GM23338 (cell line): Measurements from ENCODE around the gene CCR6. TPM values are rescaled to one million over a fixed set of nuclear protein-coding genes. Genes with fewer than 3 reads are reported as not detected.

Experiments used
- ATAC-seq: fragments of 200-7000 bp; cut with Tn5 transposase; 3 replicates; pipeline ENCODE4 v1.9.1; 2020
- DNase-seq: peaks from one replicate; pipeline ENCODE4 v3.0.0-alpha.2; 2015; ENCODE audit warnings: low spot score
- H2AFZ ChIP-seq: fragments of 200-600 bp; sonication (generic); 2 replicates; pipeline ENCODE4 v1.8.0; 2016; ENCODE audit warnings: antibody characterized with exemption, mild to moderate bottlenecking, moderate library complexity
- H3F3A ChIP-seq: fragments of 200-600 bp; sonication (generic); replicated peaks from 2 replicates; pipeline ENCODE4 v1.8.0; 2017; ENCODE audit warnings: antibody characterized with exemption, mixed run types, low read depth
- H3K27ac ChIP-seq: fragments of 200-600 bp; sonication (generic); 2 replicates; pipeline ENCODE4 v1.6.1; 2016; ENCODE audit warnings: low read depth
- H3K27me3 ChIP-seq: fragments of 200-600 bp; sonication (generic); 2 replicates; pipeline ENCODE4 v1.8.0; 2016; ENCODE audit warnings: mild to moderate bottlenecking, mixed run types, moderate library complexity; ENCODE audit not compliant: insufficient read depth
- H3K36me3 ChIP-seq: fragments of 200-600 bp; sonication (generic); 2 replicates; pipeline ENCODE4 v1.8.0; 2016; ENCODE audit warnings: mild to moderate bottlenecking; ENCODE audit not compliant: insufficient read depth
- H3K4me1 ChIP-seq: fragments of 200-600 bp; sonication (generic); 2 replicates; pipeline ENCODE4 v1.8.0; 2016; ENCODE audit warnings: mild to moderate bottlenecking, moderate library complexity; ENCODE audit not compliant: insufficient read depth
- H3K4me2 ChIP-seq: fragments of 200-600 bp; sonication (generic); 2 replicates; pipeline ENCODE4 v1.7.1; 2017; ENCODE audit warnings: mixed run types
- H3K4me3 ChIP-seq: fragments of 200-600 bp; sonication (generic); 2 replicates; pipeline ENCODE4 v1.6.1; 2016; ENCODE audit warnings: mixed run types
- H3K79me2 ChIP-seq: fragments of 200-600 bp; sonication (generic); replicated peaks from 2 replicates; pipeline ENCODE4 v1.8.0; 2017; ENCODE audit warnings: mild to moderate bottlenecking; ENCODE audit not compliant: insufficient read depth
- H3K9me2 ChIP-seq: fragments of 200-600 bp; sonication (generic); 2 replicates; pipeline ENCODE4 v1.8.0; 2017; ENCODE audit not compliant: insufficient read depth
- H4K20me1 ChIP-seq: fragments of 200-600 bp; sonication (generic); replicated peaks from 2 replicates; pipeline ENCODE4 v1.8.0; 2017; ENCODE audit warnings: mild to moderate bottlenecking; ENCODE audit not compliant: insufficient read depth
- H3K27ac Mint-ChIP-seq: 2 replicates; pipeline ENCODE4 v1.8.0; 2020; ENCODE audit warnings: inconsistent platforms, mild to moderate bottlenecking, moderate library complexity, mixed read lengths
- H3K27me3 Mint-ChIP-seq: 3 replicates; pipeline ENCODE4 v1.8.0; 2022; ENCODE audit warnings: low read depth, mild to moderate bottlenecking, moderate library complexity, mixed read lengths, inconsistent platforms; ENCODE audit not compliant: insufficient read depth, poor library complexity
- H3K36me3 Mint-ChIP-seq: 3 replicates; pipeline ENCODE4 v1.8.0; 2021; ENCODE audit warnings: low read depth, mild to moderate bottlenecking, inconsistent platforms, moderate library complexity, mixed read lengths
- H3K4me1 Mint-ChIP-seq: 3 replicates; pipeline ENCODE4 v1.8.0; 2020; ENCODE audit warnings: mild to moderate bottlenecking, inconsistent platforms, mixed read lengths
- H3K4me3 Mint-ChIP-seq: 3 replicates; pipeline ENCODE4 v1.8.0; 2021; ENCODE audit warnings: moderate library complexity, mild to moderate bottlenecking, inconsistent platforms, mixed read lengths
- H3K9me3 Mint-ChIP-seq: 3 replicates; pipeline ENCODE4 v1.8.0; 2020; ENCODE audit warnings: moderate library complexity, mild to moderate bottlenecking, inconsistent platforms, mixed read lengths
- EZH2 ChIP-seq: fragments of 200-600 bp; sonication (generic); IDR thresholded peaks from one replicate; pipeline ENCODE4 v1.8.0; 2017; ENCODE audit warnings: antibody characterized with exemption, mild to moderate bottlenecking, low read depth; ENCODE audit not compliant: unreplicated experiment
- JUNB ChIP-seq: IDR thresholded peaks from one replicate; pipeline ENCODE4 v1.6.1; 2016; ENCODE audit warnings: antibody characterized with exemption; ENCODE audit not compliant: unreplicated experiment
- STAT1 ChIP-seq: IDR thresholded peaks from one replicate; pipeline ENCODE4 v1.6.1; 2016; ENCODE audit warnings: antibody characterized with exemption; ENCODE audit not compliant: unreplicated experiment
- ZNF331 ChIP-seq: fragments of 250-450 bp; sonication (Bioruptor Pico); IDR thresholded peaks from 2 replicates; pipeline ENCODE4 v1.5.0; 2020; ENCODE audit warnings: low read depth, mild to moderate bottlenecking, moderate library complexity
- polyA plus RNA-seq: library from polyadenylated mRNA; unstranded; fragments of >200 nt; fragmentation: Nextera tagmentation; extraction: Ambion mirVana; gene quantifications from 2 replicates; pipeline ENCODE4 v1.2.1, GENCODE V29; 2016
- total RNA-seq: library from RNA; depleted of rRNA; stranded (reverse); fragments of >200 nt; shearing (Covaris generic); gene quantifications from 2 replicates; pipeline ENCODE4 v1.2.3, GENCODE V29; 2014
- TF ChIP-seq, protein P1 (sequence below): fragments of 250-450 bp; sonication (Bioruptor Pico); IDR thresholded peaks from 2 replicates; pipeline ENCODE4 v1.5.0; 2020; ENCODE audit warnings: mild to moderate bottlenecking, moderate library complexity
- TF ChIP-seq, protein P2 (sequence below): IDR thresholded peaks from 2 replicates; pipeline ENCODE4 v1.6.1; 2016; ENCODE audit warnings: antibody characterized with exemption

Gene CCR6
- total and polyA plus RNA-seq, 2 experiments from 2014 or later, result not detected

DNA sequence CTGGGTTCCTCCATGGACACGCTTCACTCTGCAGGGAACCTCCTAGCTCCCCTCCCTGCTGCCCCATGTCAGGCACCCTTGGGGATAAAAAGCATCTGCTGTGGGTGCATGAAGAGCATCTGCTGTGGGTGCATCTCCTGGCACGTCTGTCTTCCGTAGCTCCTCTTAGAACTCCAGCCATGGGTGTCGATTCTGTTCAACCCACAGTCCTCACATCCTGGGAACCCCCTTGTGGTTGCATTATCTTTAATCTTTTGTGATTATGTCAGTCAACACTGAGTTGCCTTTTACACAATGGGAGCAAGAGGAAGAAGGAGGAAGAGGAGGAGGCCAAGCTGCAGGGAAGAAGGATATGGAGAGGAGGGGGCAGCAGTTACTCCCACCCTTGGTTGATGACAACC, 24.1 kb upstream of the CCR6 start:
- no peaks in the 10 kb centered on the region for H3K79me2 ChIP-seq
- no peak overlapping the region for H3K4me2 ChIP-seq
- H2AFZ ChIP-seq, result no peak overlapping the region
- H3K4me3 Mint-ChIP-seq, result no peak overlapping the region
- H3F3A ChIP-seq, result no peaks in the 10 kb centered on the region
- H3K27ac ChIP-seq, result no peak overlapping the region
- no peaks in the 10 kb centered on the region for H3K27me3 ChIP-seq
- DNase-seq, result no peak
- peaks cover 8% of the 10 kb centered on the region for H3K27me3 Mint-ChIP-seq
- H3K36me3 ChIP-seq, result no peaks in the 10 kb centered on the region
- H3K27ac Mint-ChIP-seq, result no peak overlapping the region; the same call in 1 of the 2 replicates
- H3K36me3 Mint-ChIP-seq, result no peaks in the 10 kb centered on the region
- TF ChIP-seq, protein P1, sequence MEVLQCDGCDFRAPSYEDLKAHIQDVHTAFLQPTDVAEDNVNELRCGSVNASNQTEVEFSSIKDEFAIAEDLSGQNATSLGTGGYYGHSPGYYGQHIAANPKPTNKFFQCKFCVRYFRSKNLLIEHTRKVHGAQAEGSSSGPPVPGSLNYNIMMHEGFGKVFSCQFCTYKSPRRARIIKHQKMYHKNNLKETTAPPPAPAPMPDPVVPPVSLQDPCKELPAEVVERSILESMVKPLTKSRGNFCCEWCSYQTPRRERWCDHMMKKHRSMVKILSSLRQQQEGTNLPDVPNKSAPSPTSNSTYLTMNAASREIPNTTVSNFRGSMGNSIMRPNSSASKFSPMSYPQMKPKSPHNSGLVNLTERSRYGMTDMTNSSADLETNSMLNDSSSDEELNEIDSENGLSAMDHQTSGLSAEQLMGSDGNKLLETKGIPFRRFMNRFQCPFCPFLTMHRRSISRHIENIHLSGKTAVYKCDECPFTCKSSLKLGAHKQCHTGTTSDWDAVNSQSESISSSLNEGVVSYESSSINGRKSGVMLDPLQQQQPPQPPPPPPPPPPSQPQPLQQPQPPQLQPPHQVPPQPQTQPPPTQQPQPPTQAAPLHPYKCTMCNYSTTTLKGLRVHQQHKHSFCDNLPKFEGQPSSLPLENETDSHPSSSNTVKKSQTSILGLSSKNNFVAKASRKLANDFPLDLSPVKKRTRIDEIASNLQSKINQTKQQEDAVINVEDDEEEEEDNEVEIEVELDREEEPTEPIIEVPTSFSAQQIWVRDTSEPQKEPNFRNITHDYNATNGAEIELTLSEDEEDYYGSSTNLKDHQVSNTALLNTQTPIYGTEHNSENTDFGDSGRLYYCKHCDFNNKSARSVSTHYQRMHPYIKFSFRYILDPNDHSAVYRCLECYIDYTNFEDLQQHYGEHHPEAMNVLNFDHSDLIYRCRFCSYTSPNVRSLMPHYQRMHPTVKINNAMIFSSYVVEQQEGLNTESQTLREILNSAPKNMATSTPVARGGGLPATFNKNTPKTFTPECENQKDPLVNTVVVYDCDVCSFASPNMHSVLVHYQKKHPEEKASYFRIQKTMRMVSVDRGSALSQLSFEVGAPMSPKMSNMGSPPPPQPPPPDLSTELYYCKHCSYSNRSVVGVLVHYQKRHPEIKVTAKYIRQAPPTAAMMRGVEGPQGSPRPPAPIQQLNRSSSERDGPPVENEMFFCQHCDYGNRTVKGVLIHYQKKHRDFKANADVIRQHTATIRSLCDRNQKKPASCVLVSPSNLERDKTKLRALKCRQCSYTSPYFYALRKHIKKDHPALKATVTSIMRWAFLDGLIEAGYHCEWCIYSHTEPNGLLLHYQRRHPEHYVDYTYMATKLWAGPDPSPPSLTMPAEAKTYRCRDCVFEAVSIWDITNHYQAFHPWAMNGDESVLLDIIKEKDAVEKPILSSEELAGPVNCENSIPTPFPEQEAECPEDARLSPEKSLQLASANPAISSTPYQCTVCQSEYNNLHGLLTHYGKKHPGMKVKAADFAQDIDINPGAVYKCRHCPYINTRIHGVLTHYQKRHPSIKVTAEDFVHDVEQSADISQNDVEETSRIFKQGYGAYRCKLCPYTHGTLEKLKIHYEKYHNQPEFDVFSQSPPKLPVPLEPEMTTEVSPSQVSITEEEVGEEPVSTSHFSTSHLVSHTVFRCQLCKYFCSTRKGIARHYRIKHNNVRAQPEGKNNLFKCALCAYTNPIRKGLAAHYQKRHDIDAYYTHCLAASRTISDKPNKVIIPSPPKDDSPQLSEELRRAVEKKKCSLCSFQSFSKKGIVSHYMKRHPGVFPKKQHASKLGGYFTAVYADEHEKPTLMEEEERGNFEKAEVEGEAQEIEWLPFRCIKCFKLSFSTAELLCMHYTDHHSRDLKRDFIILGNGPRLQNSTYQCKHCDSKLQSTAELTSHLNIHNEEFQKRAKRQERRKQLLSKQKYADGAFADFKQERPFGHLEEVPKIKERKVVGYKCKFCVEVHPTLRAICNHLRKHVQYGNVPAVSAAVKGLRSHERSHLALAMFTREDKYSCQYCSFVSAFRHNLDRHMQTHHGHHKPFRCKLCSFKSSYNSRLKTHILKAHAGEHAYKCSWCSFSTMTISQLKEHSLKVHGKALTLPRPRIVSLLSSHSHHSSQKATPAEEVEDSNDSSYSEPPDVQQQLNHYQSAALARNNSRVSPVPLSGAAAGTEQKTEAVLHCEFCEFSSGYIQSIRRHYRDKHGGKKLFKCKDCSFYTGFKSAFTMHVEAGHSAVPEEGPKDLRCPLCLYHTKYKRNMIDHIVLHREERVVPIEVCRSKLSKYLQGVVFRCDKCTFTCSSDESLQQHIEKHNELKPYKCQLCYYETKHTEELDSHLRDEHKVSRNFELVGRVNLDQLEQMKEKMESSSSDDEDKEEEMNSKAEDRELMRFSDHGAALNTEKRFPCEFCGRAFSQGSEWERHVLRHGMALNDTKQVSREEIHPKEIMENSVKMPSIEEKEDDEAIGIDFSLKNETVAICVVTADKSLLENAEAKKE (CRISPR knock-in tag), result no peak
- TF ChIP-seq JUNB, result no peak
- TF ChIP-seq, protein P2, sequence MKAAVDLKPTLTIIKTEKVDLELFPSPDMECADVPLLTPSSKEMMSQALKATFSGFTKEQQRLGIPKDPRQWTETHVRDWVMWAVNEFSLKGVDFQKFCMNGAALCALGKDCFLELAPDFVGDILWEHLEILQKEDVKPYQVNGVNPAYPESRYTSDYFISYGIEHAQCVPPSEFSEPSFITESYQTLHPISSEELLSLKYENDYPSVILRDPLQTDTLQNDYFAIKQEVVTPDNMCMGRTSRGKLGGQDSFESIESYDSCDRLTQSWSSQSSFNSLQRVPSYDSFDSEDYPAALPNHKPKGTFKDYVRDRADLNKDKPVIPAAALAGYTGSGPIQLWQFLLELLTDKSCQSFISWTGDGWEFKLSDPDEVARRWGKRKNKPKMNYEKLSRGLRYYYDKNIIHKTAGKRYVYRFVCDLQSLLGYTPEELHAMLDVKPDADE, result no peak
- TF ChIP-seq EZH2, result no peak
- no peak for TF ChIP-seq STAT1
- no peak for TF ChIP-seq ZNF331 (CRISPR knock-in tag)
- H3K9me2 ChIP-seq, result 0 out of 2 replicates have a peak, but pooled peaks cover 3% of the 10 kb centered on the region
- no peak for ATAC-seq
- peaks cover 14% of the 10 kb centered on the region for H3K4me1 Mint-ChIP-seq
- H3K9me3 Mint-ChIP-seq, result no peaks in the 10 kb centered on the region
- no peaks in the 10 kb centered on the region for H4K20me1 ChIP-seq
- no peak overlapping the region for H3K4me3 ChIP-seq
- peaks cover 7% of the 10 kb centered on the region; the same call in 1 of the 2 replicates for H3K4me1 ChIP-seq
